Stimulated activated CD4-positive, alpha-beta T cell treated with anti-CD3 and anti-CD28 coated beads, Interleukin-12 subunit alpha, Interleukin-12 subunit beta, amount 100 ng/mL, for 24 hours (primary cell): ENCODE measurements around the gene C11orf16.
"Not testable (repeated sequence)": the region's sequence is repeated elsewhere in the genome, so short reads cannot be mapped to it uniquely, and the experiment has no call there.

Experiments used
- DNase-seq, 2 experiments: peaks; one replicate each; pipeline ENCODE4 v3.0.0-alpha.2; 2020; ENCODE audit warnings: low read depth in 2 of 2

The C11orf16 gene

GRCh38 chr11:8891185-8891584, 41.6 kb downstream of the C11orf16 start:
- DNase-seq, result not testable (repeated sequence)

- no peak for DNase-seq
Measured at GRCh38 chr11:8886322-8886721, 46.4 kb downstream of the C11orf16 start.

GRCh38 chr11:8881585-8881984, 51.2 kb downstream of the C11orf16 start:
- DNase-seq, result not testable (repeated sequence)

DNA sequence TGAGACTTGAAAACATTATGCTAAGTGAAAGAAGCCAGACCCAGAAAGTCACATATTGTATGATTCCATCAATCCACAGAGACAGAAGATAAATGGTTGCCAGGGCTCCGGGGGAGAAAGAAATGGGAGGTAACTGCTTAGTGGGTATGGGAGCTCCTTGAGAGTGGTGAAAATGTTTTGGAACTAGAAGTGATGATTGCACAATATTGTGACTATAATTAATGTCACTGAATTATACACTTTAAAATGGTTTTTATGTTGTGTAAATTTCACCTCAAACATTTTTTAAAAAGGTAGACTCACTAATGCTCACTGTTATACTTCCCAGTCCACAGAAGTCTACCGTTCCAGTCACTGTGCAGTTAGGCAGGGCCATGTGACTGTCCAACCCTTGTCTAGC, 54.0 kb downstream of the C11orf16 start:
- DNase-seq, result no peak

GRCh38 chr11:8873741-8874405, 58.9 kb downstream of the C11orf16 start:
- no peak for DNase-seq

- DNase-seq, result no peak
Measured at GRCh38 chr11:8871962-8872361, 60.8 kb downstream of the C11orf16 start.

GRCh38 chr11:8871171-8871775, 61.5 kb downstream of the C11orf16 start:
- DNase-seq, result no peak

DNA sequence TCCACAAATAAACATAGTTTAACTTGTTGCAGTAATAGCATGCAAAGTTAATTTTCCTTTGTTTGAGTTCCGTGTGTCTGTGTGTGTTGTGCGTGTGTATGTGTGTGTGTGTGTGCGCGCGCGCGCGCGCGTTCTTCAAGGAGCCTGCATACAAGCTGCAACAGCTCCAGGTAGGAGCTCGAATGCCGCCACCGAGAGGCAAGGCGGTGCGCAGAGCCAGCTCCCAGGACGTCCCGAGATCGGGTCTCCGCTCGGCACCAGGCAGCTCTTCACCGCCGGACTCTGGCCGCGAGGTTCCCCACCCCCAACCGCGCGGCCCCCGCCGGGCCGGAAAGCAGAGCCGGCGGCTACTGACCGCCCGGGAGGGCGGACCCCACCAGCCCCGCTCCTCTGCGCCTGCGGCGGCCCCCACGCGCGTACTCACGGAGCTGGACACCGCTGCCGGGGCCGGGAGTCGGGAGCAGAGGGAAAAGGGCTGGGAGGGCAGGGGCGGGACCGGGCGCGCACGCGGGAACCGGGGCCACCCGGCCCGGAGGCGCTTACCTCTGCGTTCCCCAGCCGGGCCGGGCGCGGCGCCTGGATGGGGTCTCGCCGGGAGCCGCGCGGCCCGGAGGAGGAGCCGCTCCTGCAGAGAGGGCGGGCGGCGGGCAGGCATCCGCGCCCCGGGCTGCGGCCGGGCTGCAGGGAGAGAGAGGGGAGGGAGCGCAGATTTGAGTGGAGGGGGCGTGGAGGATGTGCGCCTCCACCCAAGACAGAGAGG, 62.2 kb downstream of the C11orf16 start:
- no peak for DNase-seq
